K562 (cell line): ENCODE results near the gene PBRM1. TPM values are rescaled to one million over a fixed set of nuclear protein-coding genes. Genes with fewer than 3 reads are reported as not detected.

Source experiments
- ATAC-seq: fragments of 200-7000 bp; cut with Tn5 transposase; 3 replicates; pipeline ENCODE4 v1.9.1; 2020; ENCODE audit warnings: moderate library complexity
- BruUV-seq: library from RNA; stranded (reverse); fragments of 400-500 nt; replicated peaks from 2 replicates; lab custom pipeline; 2021; lab: Mats Ljungman, UMichigan
- CTCF ChIA-PET: fragments of 300-600 bp; formaldehyde crosslinking; extraction: SDS; loops from one replicate; lab custom pipeline; 2021; ENCODE audit warnings: low intra/inter-chr PET ratio; lab: Yijun Ruan, JAX
- POLR2A ChIA-PET: fragments of 300-600, 350-650 bp; sonication (Branson Sonifier 250); formaldehyde crosslinking; extraction: SDS; loops from one replicate; lab custom pipeline; 2021; ENCODE audit warnings: antibody characterized with exemption, inconsistent platforms; lab: Yijun Ruan, JAX
- DNase-seq, 4 experiments: peaks; one replicate each; pipeline versions ENCODE4 v3.0.0 to v3.0.0-alpha.2; 2011 to 2018; ENCODE audit warnings: low spot score in 3 of 4, mixed read lengths in 3 of 4; ENCODE audit errors: extremely low read depth in 1 of 4
- FAIRE-seq: peaks from 2 replicates; lab custom pipeline; 2011; peaks lifted over from hg19 to GRCh38; lab: Jason Lieb, UNC
- H2AFZ ChIP-seq: 2 replicates; pipeline ENCODE4 v1.6.0; 2011; ENCODE audit warnings: low read depth, low read length, control low read depth, inconsistent platforms
- H3K27ac ChIP-seq: fragments of 200-600 bp; 3 replicates; pipeline ENCODE4 v1.8.0; 2011; ENCODE audit warnings: low read depth, mild to moderate bottlenecking, control low read depth, inconsistent platforms, low read length, moderate library complexity, mixed read lengths; ENCODE audit errors: extremely low read depth
- H3K27me3 ChIP-seq, 2 experiments: fragments of 300-600 bp in 1 of 2; 2 replicates in 1 of 2; 3 replicates in 1 of 2; pipeline versions ENCODE4 v1.6.0 to v1.8.0; 2011; ENCODE audit warnings: inconsistent platforms in 2 of 2, low read length in 2 of 2, mild to moderate bottlenecking in 1 of 2, mixed read lengths in 1 of 2, moderate library complexity in 1 of 2; ENCODE audit not compliant: control insufficient read depth in 2 of 2, insufficient read depth in 2 of 2
- H3K36me3 ChIP-seq: fragments of 300-600 bp; 3 replicates; pipeline ENCODE4 v1.8.0; 2011; ENCODE audit warnings: mild to moderate bottlenecking, low read length, inconsistent platforms; ENCODE audit not compliant: control insufficient read depth, insufficient read depth
- H3K4me1 ChIP-seq, 2 experiments: fragments of 200-600 bp in 1 of 2; replicated peaks in 1 of 2; 2 replicates in 1 of 2; 3 replicates in 1 of 2; pipeline versions ENCODE4 v1.5.1 to v1.8.0; 2011; ENCODE audit warnings: inconsistent platforms in 2 of 2, low read length in 2 of 2, mild to moderate bottlenecking in 1 of 2, mixed read lengths in 1 of 2, moderate library complexity in 1 of 2; ENCODE audit not compliant: control insufficient read depth in 2 of 2, insufficient read depth in 2 of 2
- H3K4me2 ChIP-seq: 2 replicates; pipeline ENCODE4 v1.6.1; 2011; ENCODE audit warnings: low read length, control low read depth, inconsistent platforms, mixed read lengths; ENCODE audit not compliant: insufficient read depth
- H3K4me3 ChIP-seq: fragments of 200-600 bp; sonication (generic), shearing (Covaris generic); 2 replicates; pipeline ENCODE4 v1.5.1; 2016; ENCODE audit warnings: control low read depth, inconsistent platforms
- H3K79me2 ChIP-seq: fragments of 200-600 bp; 3 replicates; pipeline ENCODE4 v1.8.0; 2011; ENCODE audit warnings: low read length, inconsistent platforms; ENCODE audit not compliant: control insufficient read depth, insufficient read depth
- H3K9ac ChIP-seq, 2 experiments: 2 replicates each; pipeline versions ENCODE4 v1.6.0 to v1.6.1; 2011; ENCODE audit warnings: low read depth in 2 of 2, low read length in 2 of 2, control low read depth in 1 of 2, inconsistent platforms in 1 of 2, mild to moderate bottlenecking in 1 of 2, mixed read lengths in 1 of 2; ENCODE audit not compliant: insufficient read depth in 1 of 2
- H3K9me1 ChIP-seq: one replicate; pipeline ENCODE4 v1.6.0; 2011; ENCODE audit warnings: inconsistent platforms, mild to moderate bottlenecking, low read length, moderate library complexity; ENCODE audit not compliant: control insufficient read depth, insufficient read depth
- H3K9me3 ChIP-seq: replicated peaks from 2 replicates; pipeline ENCODE4 v1.5.1; 2011; ENCODE audit warnings: low read depth, low read length, inconsistent platforms; ENCODE audit not compliant: control insufficient read depth, insufficient read depth
- H4K20me1 ChIP-seq: replicated peaks from 2 replicates; pipeline ENCODE4 v1.6.1; 2011; ENCODE audit warnings: low read length, inconsistent platforms, mixed read lengths; ENCODE audit not compliant: control insufficient read depth, insufficient read depth
- CUX1 ChIP-seq: fragments of 200-800 bp; sonication (Bioruptor generic); IDR thresholded peaks from 2 replicates; pipeline ENCODE4 v1.6.1; 2016; ENCODE audit warnings: missing genetic modification characterization, missing compliant biosample characterization
- HSF4 ChIP-seq: fragments of 250-450 bp; sonication (Bioruptor Pico); IDR thresholded peaks from 2 replicates; pipeline ENCODE4 v2.1.2; 2022; ENCODE audit warnings: mild to moderate bottlenecking, moderate library complexity, borderline replicate concordance
- ID3 ChIP-seq, 2 experiments: fragments of 250-450 bp in 1 of 2; fragments of 450-650 bp in 1 of 2; sonication (Bioruptor Pico) in 1 of 2; IDR thresholded peaks; 2 replicates each; pipeline versions ENCODE4 v1.6.1 to v1.8.0; 2016 to 2021; ENCODE audit warnings: mild to moderate bottlenecking in 2 of 2, moderate library complexity in 2 of 2, missing compliant biosample characterization in 1 of 2, missing genetic modification characterization in 1 of 2
- SPI1 ChIP-seq: IDR thresholded peaks from 2 replicates; pipeline ENCODE4 v1.6.1; 2011; ENCODE audit warnings: low read depth, low read length, control low read depth, borderline replicate concordance
- WGBS: fragments of 100-300 bp; shearing (Covaris generic); methylation state at CpG from one replicate; pipeline ENCODE4 v1.1.6; 2016; ENCODE audit warnings: low coverage, mixed read lengths; ENCODE audit not compliant: insufficient coverage; ENCODE audit errors: missing lambda C conversion rate; 5-methylcytosine and 5-hydroxymethylcytosine counted together
- in situ Hi-C: fragments of 300-500 bp; cut with MboI; formaldehyde crosslinking; loops from 4 replicates; pipeline ENCODE4 v1.15.0; 2018; ENCODE audit warnings: inconsistent platforms, mixed read lengths
- intact Hi-C: fragments of 100-400 bp; cut with micrococcal nuclease; formaldehyde crosslinking; loops from 2 replicates; pipeline ENCODE4 v1.14.2; 2022
- polyA plus RNA-seq, 8 experiments: library from polyadenylated mRNA; depleted of rRNA in 4 of 8; stranded (reverse) in 5 of 8; unstranded in 3 of 8; fragments of >200 nt; fragmentation: Nextera tagmentation in 2 of 8; fragmentation: Illumina TruSeq in 1 of 8; extraction: Ambion mirVana in 2 of 8; extraction: Trizol in 1 of 8; gene quantifications; 2 replicates each; pipeline versions ENCODE4 v1.2.1 to v1.2.3, GENCODE V29; 2011 to 2014; ENCODE audit warnings: inconsistent platforms in 1 of 8, missing spikeins in 1 of 8
- total RNA-seq, 7 experiments: library from RNA; depleted of rRNA in 6 of 7; stranded (reverse); fragments of >200 nt in 6 of 7; fragmentation: Illumina TruSeq in 2 of 7; extraction: Trizol in 2 of 7; gene quantifications; 2 replicates each; pipeline versions ENCODE4 v1.2.1 to v1.2.3, GENCODE V29; 2011 to 2021; ENCODE audit warnings: low replicate concordance in 1 of 7

Gene PBRM1
- total and polyA plus RNA-seq, 9 of the 15 experiments (the other 6 are each of a cell fraction or from before 2014, with no cell fraction given): 3.9 to 31.8 (median 19.0) TPM

DNA sequence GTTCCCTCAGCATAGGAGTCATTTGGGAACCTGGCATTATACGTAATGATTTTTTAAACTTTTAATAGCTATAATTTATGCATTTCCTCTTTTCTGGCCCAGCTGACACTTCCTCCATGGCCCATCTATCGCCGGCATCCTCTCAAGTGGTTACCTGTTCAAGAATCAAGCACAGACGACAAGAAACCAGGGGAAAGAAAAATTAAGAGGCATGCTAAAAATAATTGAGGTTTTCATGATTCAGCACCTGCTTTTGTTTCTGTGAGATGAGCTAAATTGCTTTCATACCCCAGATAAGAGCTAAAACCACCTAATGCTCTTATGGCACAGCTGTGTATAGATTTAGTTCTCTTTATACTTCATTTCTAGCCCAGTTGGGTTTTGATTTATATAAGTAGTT lies 21.9 kb upstream of the PBRM1 start:
- no TSS peak for BruUV-seq

DNA sequence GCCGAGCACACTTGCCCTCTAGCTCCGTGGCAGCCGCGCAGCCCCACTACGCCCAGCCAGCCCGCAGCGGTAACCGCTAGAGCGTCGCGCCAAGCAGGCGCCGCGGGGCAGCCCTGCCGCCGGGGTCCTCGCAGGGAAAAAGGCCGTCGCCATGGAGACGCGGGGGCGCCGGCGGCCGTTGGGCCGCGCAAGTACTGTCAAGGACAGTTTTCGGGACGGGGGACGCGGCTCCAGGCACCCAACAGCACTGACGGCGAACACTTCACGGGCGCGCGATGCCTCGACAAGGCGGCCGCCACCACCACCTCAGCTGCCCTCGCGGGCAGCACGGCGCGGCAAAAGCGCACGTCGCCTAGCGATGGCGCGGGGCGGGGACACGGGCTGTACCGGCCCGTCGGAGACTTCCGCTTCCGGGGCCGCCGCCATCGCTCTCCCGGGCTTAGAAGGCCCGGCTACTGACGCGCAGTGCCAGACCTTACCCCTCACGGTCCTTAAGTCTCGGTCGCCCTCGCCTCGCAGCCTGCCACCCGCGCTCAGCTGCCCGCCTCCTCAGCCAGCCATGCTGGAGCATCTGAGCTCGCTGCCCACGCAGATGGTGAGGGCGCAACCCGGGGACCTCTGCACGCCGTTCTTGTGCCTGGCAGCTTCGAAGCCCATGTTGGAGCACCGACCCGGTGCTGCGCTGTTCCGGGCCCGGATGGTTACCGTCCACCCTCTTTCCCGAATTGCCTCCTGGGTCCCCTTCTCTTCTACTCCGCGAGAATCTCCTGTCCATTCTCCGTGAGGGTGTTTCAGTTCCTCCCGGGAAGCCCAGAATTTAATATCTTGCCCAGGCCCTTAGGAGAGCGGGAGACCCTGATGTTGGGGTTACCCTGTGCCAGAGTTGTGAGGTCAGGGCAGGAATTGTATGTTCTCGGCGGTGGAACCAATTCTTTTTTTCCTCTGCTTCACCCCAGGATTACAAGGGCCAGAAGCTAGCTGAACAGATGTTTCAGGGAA lies 20.3 kb upstream of the PBRM1 start, which contains the start of the genes GLT8D1 and SPCS1:
Gene GLT8D1 (minus strand): TSS at position 104 of the 999 bp plus-strand sequence. CDS start 5,331 bp downstream, outside the sequence.
Gene SPCS1 (plus strand): TSS at position 419 of the 999 bp plus-strand sequence. CDS start 141 bp downstream, at position 560.
- H3K4me1 ChIP-seq: peaks cover 7 to 10% of the 10 kb centered on the region in 2 experiments; a peak in 3 of 5 replicates
- H4K20me1 ChIP-seq: no peaks in the 10 kb centered on the region
- peaks cover 49% of the 10 kb centered on the region for H3K79me2 ChIP-seq
- H3K9me1 ChIP-seq: no peaks in the 10 kb centered on the region
- DNase-seq (peak; percentile 76 to 87 (median 82)), FAIRE-seq (peak; percentile 65), ATAC-seq (peak; percentile 95)
- peak within 1 kb of the TSS; percentile 94 for H3K4me2 ChIP-seq
- H3K9me3 ChIP-seq: no peaks in the 10 kb centered on the region
- peak within 1 kb of the TSS; percentile 78 for H3K27ac ChIP-seq
- H2AFZ ChIP-seq: peak within 1 kb of the TSS; percentile 96
- no TSS peak for BruUV-seq
- intact Hi-C loops: no loop called here
- peak within 1 kb of the TSS; percentile 79 to 98 for H3K9ac ChIP-seq
- no peaks in the 10 kb centered on the region for H3K27me3 ChIP-seq
- in situ Hi-C loops: no loop called here
- ChIA-PET POLR2A (interaction anchor here (0.6 to 1.6 kb wide), 9 partner anchors 9 to 341 kb away, joined by 3 to 6 read pairs (median 3); no protein-coding TSS in a partner anchor), CTCF (interaction anchor here (0.7 kb wide), 1 partner anchor 158 kb away, joined by 3 read pairs; no protein-coding TSS in a partner anchor)
- peaks cover 19% of the 10 kb centered on the region for H3K36me3 ChIP-seq
- 0% methylated on average over 34 of the region's 94 CpGs for WGBS
- H3K4me3 ChIP-seq: peak within 1 kb of the TSS; percentile 83
- no peak for TF ChIP-seq CUX1 (CRISPR knock-in tag)
- TF ChIP-seq ID3 (CRISPR knock-in tag; IDR thresholded peaks at IDR 0.05): no peak
- TF ChIP-seq ID3 (tag; IDR thresholded peaks at IDR 0.05): no peak

More for the DNA sequence above, 21.9 kb upstream of the PBRM1 start:
- Histone ChIP-seq H3K27ac (no peak overlapping the region), H3K27me3 (no peaks in the 10 kb centered on the region), H3K79me2 (peaks cover 48% of the 10 kb centered on the region)
- ChIA-PET POLR2A (interaction anchor here (1.1 to 1.2 kb wide), 2 partner anchors 8 to 10 kb away, joined by 3 to 5 read pairs; no protein-coding TSS in a partner anchor), CTCF (no interaction called here)
- 51% methylated on average over 4 of the region's 4 CpGs for WGBS
- TF ChIP-seq SPI1: peak; percentile 75
- TF ChIP-seq HSF4 (CRISPR knock-in tag): no peak
- TF ChIP-seq, all 486 proteins: peak for 1
- Histone ChIP-seq H3K9me3 (no peaks in the 10 kb centered on the region), H3K4me3 (peak overlapping the region; percentile 83; the same call in 1 of the 2 replicates), H2AFZ (no peak overlapping the region), H3K9ac (no peak overlapping the region), H3K4me2 (peak overlapping the region; percentile 94; the same call in 1 of the 2 replicates), H3K9me1 (no peaks in the 10 kb centered on the region), H3K4me1 (peaks cover 7 to 10% of the 10 kb centered on the region in 2 experiments; a peak in 3 of 5 replicates), H4K20me1 (no peaks in the 10 kb centered on the region), H3K36me3 (peaks cover 22% of the 10 kb centered on the region)
- in situ Hi-C loops (no loop called here), intact Hi-C loops (no loop called here)
- no peak for ATAC-seq
- DNase-seq: no peak
- no peak for FAIRE-seq
